Right forelimb (tissue), 1 donor: ENCODE results near the gene C1orf21.

ENCODE experiments used
- DNase-seq: peaks from one replicate; pipeline ENCODE4 v3.0.0-alpha.2; 2018

C1orf21 gene

DNA sequence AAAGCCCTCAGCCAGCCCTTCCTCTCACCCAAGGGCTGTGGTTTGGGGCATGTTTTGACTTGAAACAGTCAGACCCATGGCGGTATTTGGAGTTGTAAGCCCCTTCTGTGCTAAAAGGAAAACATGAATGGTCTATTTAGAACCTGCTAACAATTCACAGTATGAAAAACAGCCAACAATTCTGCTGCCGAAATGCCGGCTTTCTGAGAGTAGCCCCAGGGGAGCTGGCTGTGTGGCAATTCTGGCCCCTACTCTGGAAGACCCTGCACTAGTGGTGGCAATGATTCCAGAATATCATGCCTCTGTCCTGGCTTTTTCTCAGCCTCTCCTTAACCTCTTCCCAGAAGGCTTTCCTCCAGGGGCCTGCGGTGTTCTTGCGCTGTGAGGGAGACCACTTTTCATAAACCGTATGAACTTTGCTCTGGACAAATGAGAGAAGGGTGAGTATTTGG lies 249.2 kb downstream of the C1orf21 start:
- DNase-seq, result peak; percentile 66

DNA sequence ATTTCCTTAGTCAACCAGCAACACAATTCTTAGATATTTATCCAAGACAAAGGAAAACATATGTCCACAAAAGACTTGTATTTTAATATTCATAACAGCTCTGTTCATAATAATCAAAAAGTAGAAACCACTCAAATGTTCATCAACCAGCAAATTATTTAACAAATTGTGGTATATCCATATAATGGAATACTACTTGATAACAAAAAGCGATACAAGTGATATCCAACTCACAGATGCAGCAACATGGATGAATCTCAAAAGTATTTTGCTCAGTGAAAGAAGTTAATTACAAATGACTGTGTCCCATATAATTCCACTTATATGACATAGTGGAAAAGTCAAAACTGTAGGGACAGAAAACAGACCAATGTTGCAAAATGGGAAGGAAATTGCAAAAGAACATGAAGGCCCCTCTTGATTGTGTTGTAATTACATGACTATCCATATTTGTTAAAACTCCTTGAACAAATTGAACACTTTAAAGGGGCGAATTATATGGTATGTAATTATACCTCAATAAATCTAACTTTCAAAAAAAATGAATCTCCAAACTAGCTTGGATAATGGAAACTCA lies 250.9 kb downstream of the C1orf21 start:
- no peak for DNase-seq

DNA sequence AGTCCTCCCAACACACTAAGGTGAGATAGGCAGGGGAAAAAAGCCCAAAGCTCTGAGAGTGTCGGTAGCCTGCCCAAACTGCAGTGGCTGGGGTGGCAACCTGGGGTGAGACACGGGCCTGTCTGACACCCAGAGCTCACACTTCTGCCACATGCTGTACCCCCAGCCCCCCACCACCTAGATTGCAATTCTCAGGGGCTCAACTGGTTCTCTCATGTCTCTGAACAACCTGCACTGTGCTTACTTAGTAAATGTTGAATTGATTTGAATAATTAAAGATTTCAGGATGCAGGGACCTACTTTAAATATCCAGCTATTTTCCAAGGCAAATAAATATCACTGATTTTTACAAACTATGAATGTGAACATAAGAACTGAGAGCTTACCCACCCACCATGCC lies 252.4 kb downstream of the C1orf21 start:
- DNase-seq, result no peak

DNA sequence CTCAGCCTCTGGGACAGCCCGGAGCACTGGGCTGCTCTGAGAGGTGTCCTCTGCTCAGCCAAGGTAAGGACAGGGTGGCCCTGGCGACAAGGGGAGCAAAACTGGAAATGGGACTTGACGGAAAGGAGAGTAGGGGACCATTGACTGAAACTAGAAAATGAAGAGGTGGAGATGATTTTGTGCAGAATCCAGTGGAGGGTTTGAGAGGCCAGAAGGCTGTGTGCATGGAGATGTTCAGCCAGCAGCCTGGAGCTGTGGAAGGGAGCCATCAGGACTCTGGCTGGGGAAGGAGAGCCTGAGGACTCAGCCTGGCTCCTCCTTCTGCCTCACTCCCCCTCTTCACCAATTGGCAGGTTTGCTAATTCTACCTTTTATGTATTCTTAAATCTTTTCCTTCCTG lies 253.7 kb downstream of the C1orf21 start:
- DNase-seq, result no peak

DNA sequence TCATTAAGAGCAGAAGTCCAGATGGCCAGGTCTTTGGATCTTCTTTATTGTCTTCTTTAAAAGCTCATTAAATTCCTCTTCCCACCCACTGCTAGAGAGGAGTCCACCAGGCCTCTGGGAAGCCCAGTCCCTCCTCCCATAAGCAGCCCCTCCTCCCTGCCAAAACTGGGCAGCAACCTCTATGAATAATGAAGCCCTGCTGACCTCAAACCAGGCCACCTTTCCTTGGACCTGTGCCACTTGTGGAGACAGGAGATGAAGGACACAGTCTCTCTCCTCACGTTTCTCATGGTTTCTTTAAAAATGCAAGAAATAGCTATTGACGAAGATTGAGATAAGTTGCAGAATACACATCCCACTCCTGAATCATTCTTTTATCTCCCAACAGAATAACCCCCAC lies 255.1 kb downstream of the C1orf21 start:
- DNase-seq, result no peak

DNA sequence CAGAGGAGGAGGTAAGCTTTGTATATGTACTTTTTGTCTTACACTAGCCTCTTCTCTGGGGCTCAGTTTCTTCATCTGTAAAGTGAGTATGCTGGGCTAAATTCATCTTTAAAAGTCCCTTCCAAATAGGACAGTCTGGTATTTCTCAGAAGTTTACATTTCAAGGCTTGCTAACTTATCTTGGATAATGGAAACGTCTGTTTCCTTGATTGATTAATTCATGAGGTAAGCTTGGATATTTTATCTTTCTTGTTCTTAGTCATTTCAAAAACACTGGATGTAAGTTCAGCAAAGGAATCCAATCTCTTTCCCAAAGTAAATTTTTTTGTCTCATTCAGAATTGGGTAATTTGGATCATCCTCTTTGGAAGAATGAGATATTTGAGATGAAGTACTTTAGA lies 256.8 kb downstream of the C1orf21 start:
- no peak for DNase-seq

DNA sequence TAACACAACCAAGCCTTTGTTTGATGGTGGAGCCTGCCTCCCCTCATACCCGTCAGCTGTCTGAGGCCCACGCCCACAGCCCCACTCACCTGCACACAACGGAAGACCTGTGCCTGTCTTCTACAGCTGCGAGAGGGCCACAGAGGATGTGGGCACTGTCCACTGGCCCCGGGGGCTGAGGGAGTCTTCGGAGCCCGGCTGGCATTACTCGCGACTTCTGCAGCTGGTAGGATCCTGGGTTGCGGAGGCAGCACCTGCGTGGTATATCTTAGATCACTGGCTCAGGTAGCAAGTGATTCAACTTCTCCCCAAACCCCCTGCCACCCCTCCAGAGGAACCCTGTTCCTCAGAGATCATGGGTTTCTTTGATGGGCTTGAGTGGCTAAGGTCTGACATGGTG lies 257.9 kb downstream of the C1orf21 start:
- no peak for DNase-seq

DNA sequence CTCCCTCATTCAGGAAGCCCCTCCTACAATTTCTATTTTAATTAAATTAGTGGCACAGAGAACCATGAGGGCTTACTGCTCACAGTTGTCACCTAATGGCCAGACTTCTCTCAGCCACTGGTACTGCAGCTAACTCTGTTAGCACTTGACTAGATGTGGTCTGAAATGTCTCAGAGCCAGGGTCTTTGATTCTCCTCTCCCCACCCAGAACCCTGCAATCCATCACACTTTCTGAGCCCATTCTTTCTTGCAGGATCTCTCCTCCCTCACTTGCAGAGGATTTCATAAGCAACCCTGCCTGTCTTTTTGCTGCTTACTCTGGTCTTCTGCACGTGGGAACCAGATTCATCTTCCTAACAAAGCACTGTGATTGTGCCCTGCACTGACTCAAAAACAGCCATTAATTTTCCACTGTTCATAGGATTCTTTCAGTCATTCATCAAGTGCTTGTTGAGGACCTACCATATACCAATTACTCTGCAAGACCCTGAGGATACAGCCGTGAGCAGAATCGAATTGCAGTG lies 259.4 kb downstream of the C1orf21 start:
- DNase-seq, result no peak

DNA sequence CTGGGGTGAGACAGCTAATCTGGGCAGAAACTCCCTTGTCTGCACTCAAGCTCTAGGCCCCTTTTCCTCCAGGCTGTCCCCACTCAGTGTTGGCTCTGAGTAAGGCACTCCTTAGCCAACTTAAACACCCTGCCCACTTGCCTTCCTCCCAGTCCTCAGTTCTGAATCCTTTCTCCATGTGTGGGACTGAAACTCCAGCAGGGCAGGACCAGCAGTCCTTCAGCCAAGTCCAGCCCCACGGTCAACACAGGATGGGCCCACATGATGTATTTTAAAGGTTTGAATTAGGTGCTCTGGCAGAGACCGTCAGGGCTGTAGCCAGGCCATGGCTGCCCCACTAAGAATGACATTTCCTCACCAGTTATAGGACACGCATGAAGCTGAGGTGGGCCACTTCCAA lies 260.0 kb downstream of the C1orf21 start:
- DNase-seq, result no peak

DNA sequence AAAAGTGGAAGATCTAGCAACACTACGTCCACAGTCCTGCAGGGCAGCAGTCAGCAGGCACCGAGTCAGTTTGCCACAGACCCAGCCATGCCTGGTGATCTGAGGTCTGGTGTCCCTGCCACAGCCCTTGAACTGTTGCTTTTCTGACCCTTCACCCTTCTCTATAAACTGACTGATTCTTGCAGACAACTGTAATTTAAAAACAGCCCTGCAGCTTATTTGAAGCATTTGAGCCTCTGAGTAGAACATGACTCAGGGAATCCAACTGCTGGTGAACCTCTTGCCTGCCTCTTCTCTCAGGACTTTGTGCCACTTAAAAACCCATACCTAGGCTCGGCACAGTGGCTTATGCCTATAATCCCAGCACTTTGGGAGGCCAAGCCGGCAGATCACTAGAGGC lies 260.6 kb downstream of the C1orf21 start:
- DNase-seq, result no peak

DNA sequence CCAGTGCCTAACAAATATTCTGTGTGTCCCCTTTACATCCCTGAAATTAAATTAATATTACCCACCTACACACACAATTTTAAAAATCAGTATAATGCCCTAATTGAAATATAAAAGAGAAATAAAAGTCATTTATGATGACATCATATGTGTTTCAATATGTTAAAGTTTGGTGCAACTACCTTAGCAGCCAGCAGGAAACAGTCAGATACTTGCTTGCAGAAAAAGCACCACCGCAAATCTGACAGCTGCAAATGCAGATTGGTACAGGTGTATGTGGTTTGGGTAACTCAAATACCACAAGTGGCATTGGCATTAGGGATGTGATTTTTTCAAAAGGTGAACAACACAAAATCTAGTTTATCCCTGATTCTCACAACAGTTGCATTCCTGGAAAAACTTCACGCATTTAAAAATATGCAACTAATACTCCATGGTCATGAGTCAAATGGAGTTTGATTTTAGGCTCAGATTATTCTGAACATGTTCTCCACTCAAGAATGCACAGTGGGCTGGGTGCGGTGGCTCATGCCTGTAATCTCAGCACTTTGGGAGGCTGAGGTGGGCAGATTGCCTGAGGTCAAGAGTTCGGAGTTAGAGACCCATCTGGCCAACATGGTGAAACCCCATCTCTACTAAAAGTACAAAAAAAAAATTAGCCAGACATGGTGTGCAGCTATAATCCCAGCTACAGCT lies 261.5 kb downstream of the C1orf21 start:
- no peak for DNase-seq

DNA sequence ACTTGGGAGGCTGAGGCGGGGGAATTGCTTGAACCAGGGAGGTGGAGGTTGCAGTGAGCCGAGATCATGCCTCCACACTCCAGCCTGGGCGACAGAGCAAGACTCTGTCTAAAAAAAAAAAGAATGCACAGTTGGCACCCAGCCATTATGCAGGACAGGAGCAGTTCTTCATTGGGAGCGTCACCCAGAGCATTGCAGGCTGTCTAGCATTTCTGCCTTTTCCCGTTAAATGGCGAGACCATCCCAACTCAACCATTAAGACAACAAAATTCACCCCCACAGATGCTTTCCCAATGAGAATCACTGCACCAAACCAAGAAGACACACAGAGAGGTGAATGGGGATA lies 262.0 kb downstream of the C1orf21 start:
- DNase-seq, result no peak

DNA sequence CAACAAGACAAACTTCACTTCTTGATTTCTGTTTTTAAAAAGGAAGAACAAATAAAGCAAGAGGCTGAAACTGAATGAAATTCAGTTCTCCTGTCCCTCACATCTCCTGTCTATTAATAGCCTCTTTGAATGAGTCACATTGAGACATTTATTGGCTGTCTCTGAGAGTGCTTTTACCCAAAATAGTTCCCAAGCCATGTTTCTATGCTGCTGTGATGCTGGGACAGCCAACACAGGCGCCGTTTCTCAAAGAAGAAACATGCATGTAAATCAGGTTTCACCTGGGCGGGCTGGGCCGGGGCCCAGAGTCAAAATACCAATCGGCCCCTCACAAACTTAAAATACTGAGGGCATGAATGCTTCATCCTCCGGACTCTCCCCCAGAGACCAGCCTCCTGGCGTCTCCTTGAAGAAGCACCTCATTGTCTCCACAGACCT lies 262.6 kb downstream of the C1orf21 start:
- no peak for DNase-seq

DNA sequence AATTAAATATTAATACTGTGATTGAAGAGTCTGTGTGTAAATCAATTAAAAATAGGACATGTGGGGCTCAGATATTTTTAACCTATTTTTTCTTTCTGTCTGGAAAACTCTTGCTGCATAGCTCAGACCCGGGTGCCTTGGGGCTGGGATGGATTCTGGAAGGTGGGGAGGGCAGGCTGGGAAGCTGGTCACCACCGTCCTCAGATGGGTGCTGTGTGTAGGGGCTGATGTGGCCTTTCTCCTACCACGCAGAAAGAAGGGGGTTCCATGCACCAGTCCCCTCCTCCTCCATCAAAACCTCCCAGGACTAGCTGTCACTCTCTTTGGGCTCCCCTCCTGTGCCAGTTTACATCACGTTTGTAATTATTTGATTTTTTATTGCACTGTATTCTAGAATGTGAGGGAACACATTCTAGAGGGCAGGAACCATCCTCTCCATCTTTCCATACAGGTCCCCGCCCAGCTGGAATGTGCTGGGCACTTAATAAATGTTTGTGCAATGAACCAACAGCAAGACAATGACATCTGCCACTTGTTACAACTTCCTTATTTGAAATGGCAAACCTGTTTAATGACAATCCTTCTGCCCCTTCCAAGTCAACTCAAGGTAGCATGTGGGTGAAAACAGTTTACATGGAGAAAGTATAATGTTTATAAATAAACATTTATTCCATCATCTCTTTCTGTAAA lies 263.5 kb downstream of the C1orf21 start:
- no peak for DNase-seq

DNA sequence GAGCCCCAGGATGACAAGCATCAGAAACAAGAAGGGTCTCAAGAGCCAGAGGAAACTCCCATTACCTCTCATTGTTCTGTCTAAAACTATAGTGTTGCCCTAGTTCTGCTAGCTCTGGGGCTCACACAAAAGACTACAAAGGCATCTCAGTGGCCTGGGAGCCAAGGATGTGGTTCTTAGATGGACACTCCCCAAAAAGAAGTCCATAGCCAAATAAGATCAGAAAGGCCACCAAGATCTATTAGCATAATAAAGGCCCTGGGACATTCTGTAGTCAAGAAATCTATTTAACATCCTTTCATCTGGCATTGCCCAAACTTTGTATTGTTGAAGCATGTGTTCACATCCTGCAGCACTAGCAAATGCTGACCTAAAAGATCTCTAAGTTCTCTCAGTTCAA lies 268.4 kb downstream of the C1orf21 start:
- DNase-seq, result no peak

DNA sequence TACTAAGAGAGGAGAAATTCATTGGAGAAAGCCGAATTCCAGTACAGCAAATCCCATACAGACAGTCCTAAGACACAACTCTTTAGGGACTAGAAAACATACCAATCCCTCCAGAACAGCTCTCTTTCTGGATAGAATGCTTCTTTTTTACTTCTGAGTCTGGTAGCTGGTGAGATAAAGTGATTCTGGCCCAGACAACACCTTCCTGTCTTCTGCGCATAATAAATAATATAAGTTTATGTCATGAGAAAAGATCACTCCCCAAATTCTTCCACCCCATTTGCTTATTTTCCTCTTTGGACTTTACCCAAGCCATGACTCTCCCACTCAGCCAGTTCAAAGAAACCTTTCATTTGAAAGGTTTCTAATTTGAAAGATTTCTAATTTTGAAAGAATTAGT lies 269.4 kb downstream of the C1orf21 start:
- DNase-seq, result no peak

DNA sequence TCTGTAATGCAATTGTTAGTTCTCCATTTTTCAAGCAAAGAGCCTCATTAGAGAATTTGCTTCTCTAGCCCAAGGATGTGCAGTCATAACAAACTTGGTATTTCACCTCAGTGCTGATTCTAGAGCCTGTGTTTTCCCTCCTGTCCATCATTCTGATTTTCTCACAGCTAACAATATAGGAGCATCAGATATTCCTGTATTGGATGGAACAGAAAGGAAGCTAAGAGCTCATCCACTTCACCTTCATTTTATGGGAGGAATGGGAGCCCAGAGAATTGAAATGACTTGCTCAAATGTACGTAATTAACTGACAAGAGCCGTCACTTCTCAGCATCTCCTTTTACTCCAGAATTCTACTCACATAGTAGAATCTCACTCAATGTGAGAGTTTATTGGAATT lies 271.2 kb downstream of the C1orf21 start:
- DNase-seq, result no peak

DNA sequence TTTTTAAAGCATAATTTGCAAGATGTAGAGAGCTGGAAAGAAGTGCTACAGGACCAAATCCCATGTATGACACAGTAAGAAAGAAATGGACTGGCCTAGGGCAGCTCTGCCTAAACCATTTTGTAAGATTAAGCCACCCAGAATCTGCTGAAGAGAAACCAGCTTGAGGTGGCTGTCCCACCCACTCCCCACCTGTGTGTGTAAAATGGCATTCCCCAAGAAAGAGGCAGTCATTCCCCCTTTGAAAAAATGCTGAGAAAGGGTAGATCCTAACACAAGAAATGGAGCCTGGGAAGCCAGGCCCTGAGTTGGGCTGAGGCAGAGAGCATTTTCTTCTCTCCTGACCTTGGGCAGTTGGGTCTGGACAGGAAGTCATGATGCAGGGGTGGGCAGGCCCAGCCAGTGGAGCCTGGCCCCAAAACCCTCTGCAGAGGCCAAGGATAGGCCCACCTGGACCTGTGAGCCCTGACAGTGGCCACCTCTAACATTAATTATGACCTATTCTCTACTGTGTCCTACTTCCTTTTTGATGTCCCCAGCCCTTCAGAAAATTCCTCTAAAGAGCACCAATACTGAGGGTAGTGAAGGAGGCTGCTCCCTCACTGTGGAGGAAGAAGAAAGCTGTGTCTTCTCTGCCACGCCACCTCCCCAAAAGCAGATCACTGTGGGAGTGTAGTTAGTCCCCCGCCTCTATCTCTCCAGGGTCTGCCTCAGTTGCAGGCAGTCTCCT lies 273.8 kb downstream of the C1orf21 start:
- DNase-seq, result no peak

DNA sequence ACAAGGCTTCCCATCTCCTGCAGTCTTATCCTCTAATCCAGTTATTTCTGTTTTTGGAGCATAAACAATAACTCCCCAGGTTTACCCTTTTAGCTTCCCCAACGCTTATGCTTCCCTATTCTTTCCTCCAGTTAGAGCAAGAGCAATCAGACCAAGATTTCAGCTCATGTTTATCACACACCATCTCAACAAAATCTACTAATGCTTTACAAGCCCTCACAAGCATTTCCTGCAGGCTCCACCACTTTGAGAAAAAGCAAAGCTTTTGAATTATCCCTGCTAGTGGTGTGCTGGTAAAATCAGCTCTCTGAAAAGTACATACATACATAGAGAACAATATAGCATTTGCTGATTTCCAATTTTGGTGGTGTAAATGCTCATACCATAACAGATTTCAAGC lies 275.0 kb downstream of the C1orf21 start:
- no peak for DNase-seq

DNA sequence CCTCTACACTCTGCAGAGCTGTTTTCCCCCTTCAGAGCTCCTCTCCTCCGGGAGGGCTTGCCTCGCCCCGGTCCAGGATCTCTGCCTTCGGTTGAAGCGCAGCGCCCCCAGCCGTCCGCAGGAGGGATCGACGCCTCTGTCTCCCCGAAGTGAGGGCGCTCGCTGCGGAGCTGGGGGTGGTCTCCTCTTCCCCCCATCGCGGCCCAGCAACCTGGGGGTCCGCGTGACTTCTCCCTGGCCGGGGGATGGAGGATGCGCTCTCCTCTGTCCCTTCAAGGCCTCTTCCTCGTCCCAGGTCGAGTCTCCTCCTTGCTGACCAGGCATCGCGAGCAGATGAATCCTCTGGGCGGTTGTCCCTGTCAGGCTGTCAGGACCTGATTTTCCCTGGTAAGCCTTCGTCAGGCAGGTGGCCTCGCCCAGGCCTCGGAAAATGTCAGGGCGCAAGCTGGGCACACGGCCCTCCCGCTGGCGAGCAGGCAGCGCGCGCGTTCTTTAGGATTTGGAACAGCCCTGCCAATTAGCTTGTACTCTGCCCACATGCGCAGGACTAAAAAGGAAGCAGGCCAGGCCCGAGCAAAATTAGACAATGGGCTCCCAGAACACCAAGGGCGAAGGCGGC lies 277.3 kb downstream of the C1orf21 start:
- DNase-seq, result peak; percentile 89

DNA sequence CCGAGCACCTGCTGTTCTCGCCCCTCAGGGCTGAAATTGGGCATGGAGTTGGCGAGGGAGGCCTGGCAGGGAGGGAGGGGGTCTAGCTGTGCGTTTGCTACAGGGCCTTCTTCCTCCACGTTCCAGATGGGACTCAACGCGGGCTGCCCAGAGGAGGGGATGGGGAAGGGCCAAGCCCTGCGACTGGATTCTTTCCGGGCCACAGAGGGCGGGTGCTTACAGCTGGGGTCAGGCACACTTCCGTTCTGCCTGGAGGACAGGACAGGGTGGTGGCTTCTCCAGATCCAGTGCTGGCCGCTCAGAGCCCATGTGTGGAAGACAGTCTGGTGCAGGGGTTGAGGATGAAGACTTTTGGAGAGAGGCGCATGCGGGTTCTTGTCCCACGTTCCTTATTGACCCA lies 277.8 kb downstream of the C1orf21 start:
- no peak for DNase-seq

DNA sequence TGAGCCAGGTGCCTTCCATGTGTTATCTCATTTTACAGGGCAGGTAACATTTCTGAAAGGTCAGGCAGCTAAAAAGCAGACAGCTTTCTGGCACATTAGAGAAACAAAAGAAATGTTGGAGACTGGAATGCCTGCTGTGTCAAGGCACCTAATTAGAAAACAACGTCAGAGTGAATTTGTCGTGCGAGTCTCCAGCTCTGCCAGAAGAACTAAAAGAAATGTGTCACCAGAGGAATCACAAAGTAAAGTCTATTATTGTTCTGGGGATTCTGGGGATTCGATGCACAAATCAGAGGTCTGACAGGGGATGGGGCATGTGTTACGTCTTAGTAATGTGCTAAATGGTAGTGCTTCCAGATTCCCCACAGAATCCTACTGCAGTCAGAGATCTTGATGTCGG lies 278.5 kb downstream of the C1orf21 start:
- DNase-seq, result no peak

DNA sequence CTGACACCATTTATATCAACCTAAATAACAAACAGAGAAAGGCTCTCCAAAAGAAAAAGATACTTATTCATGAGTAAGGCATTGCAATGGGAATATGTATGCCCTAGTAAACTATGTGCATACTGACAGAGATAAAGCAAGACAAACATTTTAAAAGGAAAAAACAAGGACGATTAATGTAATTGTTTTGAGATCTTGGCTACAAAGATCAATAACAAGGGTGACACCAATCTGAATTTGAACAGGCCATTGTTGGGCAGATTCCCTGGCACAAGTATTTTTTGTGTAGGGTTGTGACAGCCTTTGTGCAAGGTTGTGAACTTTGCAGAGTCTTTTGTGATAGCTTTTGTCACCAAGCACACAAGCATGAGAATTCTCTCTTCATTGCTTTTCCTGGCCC lies 282.6 kb downstream of the C1orf21 start:
- no peak for DNase-seq
